Mucosa of stomach (tissue), 1 donor: Measurements from ENCODE around the gene AGPAT2.

Experiments
- H3K27me3 ChIP-seq: one replicate; pipeline ENCODE4 v1.7.0; 2013; ENCODE audit warnings: mild to moderate bottlenecking, low read length; ENCODE audit not compliant: control insufficient read depth, insufficient read depth
- H3K36me3 ChIP-seq: one replicate; pipeline ENCODE4 v1.7.0; 2013; ENCODE audit warnings: low read length; ENCODE audit not compliant: control insufficient read depth, insufficient read depth
- H3K4me1 ChIP-seq: one replicate; pipeline ENCODE4 v1.7.0; 2013; ENCODE audit warnings: mild to moderate bottlenecking, low read length; ENCODE audit not compliant: control insufficient read depth, insufficient read depth
- H3K4me3 ChIP-seq: one replicate; pipeline ENCODE4 v1.7.0; 2013; ENCODE audit warnings: low read length
- H3K9ac ChIP-seq: one replicate; pipeline ENCODE4 v1.7.0; 2013; ENCODE audit warnings: mild to moderate bottlenecking, low read length, moderate library complexity
- H3K9me3 ChIP-seq: one replicate; pipeline ENCODE4 v1.7.0; 2013; ENCODE audit warnings: mild to moderate bottlenecking, low read length, moderate library complexity; ENCODE audit not compliant: control insufficient read depth
- donor health status: Pancreatic carcinoma.

Gene AGPAT2

GRCh38 chr9:136689108-136689460 lies 1.8 kb upstream of the AGPAT2 start:
- Histone ChIP-seq H3K9me3 (no peaks in the 10 kb centered on the region), H3K4me1 (peaks cover 81% of the 10 kb centered on the region), H3K4me3 (no peak overlapping the region), H3K36me3 (no peaks in the 10 kb centered on the region), H3K9ac (no peak overlapping the region), H3K27me3 (no peaks in the 10 kb centered on the region)

DNA sequence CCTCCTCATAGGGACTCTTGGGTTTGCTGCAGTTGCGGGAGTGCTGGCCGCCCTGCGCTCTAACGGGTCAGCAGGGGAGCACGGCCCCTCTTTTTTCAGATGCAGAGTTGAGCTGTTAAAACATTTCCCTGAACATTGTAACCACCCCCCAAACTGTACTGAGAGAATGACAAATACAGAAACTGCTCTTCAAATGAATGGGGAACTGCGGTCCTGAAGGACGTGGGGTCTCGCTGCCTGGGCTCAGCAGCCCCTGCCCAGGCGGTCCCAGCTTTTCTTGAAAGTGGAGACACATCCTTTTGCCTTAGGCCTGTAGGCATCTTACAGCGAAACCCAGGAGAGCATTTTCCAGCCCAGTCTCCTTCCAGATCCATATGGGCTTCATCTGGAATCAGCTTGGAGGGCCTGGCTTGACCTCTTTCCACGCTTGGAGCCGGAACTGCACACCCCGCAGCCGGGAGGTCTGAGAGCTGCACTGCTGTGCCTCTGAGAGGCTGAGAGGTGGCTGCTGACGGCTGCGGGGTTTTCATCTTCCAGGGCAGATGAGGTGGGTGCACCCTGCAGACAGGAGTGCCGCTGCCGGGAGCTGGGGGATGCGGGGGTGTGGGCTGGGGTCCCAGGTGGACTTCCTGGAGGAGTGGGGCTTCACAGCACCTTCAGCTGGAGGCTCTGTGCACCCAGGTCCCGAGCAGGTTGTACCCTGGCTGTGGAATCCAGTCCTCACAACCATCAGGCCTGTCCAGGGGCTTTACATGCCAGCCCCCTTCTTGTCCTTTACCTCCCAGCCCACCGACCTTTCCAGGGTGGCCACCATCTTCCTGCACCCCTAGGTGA lies 1.2 kb upstream of the AGPAT2 start:
- Histone ChIP-seq H3K4me1 (peaks cover 76% of the 10 kb centered on the region), H3K9me3 (no peaks in the 10 kb centered on the region), H3K36me3 (no peaks in the 10 kb centered on the region), H3K9ac (no peak overlapping the region), H3K27me3 (no peaks in the 10 kb centered on the region), H3K4me3 (no peak overlapping the region)

DNA sequence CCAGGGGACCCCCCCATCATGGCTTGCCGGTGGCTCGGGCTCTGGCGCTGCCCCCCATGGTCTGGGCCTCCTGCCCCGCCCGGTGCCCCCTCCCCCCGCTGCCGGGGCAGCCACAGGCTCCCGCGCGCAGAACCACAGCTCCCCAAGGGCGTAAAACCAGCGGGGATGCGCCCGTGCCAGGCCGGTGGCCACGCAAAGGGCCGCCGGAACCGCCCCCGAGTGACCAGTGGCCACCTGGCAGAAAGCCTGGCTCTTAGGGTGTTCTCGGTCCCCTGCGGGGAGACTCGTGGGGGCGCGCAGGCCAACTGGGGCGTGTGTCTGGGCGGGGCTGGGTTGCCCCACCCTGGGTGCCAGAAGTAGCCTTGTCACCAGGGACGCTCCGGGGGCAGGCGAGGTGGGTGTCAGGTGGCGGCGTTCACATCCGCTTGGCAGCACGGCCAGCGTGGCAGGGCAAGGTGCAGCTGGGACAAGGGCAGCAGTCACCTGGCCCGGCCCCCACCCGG lies 515 bp upstream of the AGPAT2 start:
- Histone ChIP-seq H3K4me1 (peaks cover 69% of the 10 kb centered on the region), H3K36me3 (no peaks in the 10 kb centered on the region), H3K9ac (no peak overlapping the region), H3K9me3 (no peaks in the 10 kb centered on the region), H3K27me3 (no peaks in the 10 kb centered on the region), H3K4me3 (no peak overlapping the region)

- peak overlapping the region; percentile 86 for H3K9ac ChIP-seq
- peak overlapping the region; percentile 69 for H3K4me3 ChIP-seq
- no peaks in the 10 kb centered on the region for H3K9me3 ChIP-seq
- H3K27me3 ChIP-seq, result no peaks in the 10 kb centered on the region
- no peaks in the 10 kb centered on the region for H3K36me3 ChIP-seq
- H3K4me1 ChIP-seq, result peaks cover 56% of the 10 kb centered on the region
These were observed 793 bp downstream of the AGPAT2 start for GRCh38 chr9:136686534-136686793.

- Histone ChIP-seq H3K9me3 (no peaks in the 10 kb centered on the region), H3K4me3 (peak overlapping the region; percentile 69), H3K27me3 (no peaks in the 10 kb centered on the region), H3K9ac (peak overlapping the region; percentile 86), H3K36me3 (no peaks in the 10 kb centered on the region), H3K4me1 (peaks cover 51% of the 10 kb centered on the region)
These were observed 1.3 kb downstream of the AGPAT2 start for GRCh38 chr9:136685790-136686533.

DNA sequence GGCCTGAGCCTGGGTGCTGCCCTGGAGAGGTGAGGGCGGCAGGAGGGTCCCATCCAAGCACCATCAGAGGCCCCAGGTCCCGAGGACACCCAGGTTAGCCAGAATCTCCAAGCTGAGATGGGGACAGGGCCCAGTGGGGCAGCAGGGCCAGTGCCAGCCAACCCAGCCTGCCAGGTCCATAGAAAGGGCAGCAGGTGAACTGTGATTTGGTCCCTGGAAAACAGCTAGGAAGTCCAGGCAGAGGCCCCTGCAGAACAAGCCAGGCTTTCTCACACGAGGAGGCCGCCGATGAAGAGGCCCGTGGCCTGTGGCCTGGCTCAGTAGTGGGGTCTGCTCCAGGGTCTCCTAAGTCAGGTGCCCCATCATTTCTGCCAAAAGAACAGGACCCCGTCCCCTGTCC lies 2.0 kb downstream of the AGPAT2 start:
- H3K36me3 ChIP-seq, result no peaks in the 10 kb centered on the region
- H3K27me3 ChIP-seq, result no peaks in the 10 kb centered on the region
- no peaks in the 10 kb centered on the region for H3K9me3 ChIP-seq
- H3K4me3 ChIP-seq, result no peak overlapping the region
- H3K4me1 ChIP-seq, result peaks cover 43% of the 10 kb centered on the region
- peak overlapping the region; percentile 86 for H3K9ac ChIP-seq

- Histone ChIP-seq H3K4me1 (peaks cover 39% of the 10 kb centered on the region), H3K9ac (peak overlapping the region; percentile 86), H3K36me3 (no peaks in the 10 kb centered on the region), H3K27me3 (no peaks in the 10 kb centered on the region), H3K4me3 (no peak overlapping the region), H3K9me3 (no peaks in the 10 kb centered on the region)
These were observed 2.5 kb downstream of the AGPAT2 start for GRCh38 chr9:136684799-136685198.

DNA sequence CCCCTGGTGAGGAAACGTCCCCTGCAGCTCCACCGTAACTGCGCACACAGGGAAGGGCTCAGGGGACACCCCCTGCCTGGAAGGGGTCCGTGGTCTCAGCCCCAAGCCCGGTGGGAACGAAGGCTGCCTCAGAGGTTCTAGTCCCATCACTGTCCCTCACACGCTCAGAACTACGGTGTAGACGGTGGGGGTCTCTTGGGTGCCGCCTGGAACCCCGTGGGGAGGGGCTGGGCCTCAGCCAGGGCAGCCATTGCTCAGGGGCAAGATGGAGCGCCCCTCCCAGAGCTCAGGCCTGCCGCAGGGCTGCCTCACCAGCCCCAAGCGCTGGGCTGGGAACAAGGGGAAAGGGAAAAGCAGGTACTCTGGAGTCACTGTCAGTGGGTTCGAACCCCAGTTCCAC lies 2.9 kb downstream of the AGPAT2 start:
- H3K4me1 ChIP-seq, result peaks cover 37% of the 10 kb centered on the region
- no peaks in the 10 kb centered on the region for H3K27me3 ChIP-seq
- H3K9me3 ChIP-seq, result no peaks in the 10 kb centered on the region
- H3K4me3 ChIP-seq, result no peak overlapping the region
- no peaks in the 10 kb centered on the region for H3K36me3 ChIP-seq
- no peak overlapping the region for H3K9ac ChIP-seq

- Histone ChIP-seq H3K9ac (no peak overlapping the region), H3K9me3 (no peaks in the 10 kb centered on the region), H3K36me3 (no peaks in the 10 kb centered on the region), H3K27me3 (no peaks in the 10 kb centered on the region), H3K4me1 (peaks cover 31% of the 10 kb centered on the region), H3K4me3 (no peak overlapping the region)
These were observed 3.5 kb downstream of the AGPAT2 start for GRCh38 chr9:136683755-136684154.

DNA sequence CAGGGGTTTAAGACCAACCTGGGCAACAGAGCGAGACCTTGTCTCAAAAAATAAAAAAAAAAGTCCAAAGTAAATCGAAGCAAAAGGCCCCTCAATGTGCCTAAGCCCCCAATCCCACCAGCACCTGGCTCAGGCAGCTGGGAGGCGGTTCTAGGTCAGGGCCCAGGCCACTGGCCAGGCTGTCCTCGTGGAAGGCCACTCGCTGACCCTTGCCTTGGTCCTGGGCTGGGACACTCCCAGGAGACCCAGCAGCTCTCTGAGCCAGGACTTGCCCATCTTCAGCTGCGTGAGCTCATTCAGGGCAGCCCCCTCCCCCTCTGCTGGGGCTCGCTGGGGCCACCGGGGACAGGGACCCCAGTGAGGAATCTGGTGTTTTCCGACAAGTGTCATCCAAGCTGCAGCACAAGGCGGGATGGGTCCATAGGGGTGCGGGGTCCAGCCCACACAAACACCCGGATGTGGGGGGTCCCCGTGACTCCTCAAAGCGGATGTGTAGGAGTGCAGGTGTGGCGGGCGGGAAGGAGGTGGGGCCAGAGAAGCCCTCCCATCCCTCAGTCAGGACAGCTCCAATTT lies 4.0 kb downstream of the AGPAT2 start:
- Histone ChIP-seq H3K9ac (no peak overlapping the region), H3K9me3 (no peaks in the 10 kb centered on the region), H3K36me3 (no peaks in the 10 kb centered on the region), H3K27me3 (no peaks in the 10 kb centered on the region), H3K4me1 (peaks cover 26% of the 10 kb centered on the region), H3K4me3 (no peak overlapping the region)

DNA sequence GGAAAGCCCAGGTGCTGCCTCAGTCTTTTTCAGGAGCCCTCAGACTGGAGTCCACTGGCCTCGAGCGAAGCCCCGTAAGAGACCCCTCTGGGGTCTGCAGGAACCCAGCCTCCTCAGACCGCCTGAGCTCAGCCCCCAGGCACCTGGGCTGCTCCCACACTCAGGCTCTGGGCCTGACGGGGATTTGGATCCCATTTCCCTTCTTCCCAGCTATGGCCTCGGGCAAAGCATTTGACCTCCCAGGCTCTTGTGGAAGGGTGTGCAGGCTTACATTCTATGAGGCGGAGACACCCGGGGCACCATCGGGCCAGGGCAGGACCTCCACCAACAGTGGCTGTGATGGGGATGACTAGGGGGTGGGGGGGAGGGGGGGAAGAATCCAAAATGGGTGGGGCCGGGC lies 4.5 kb downstream of the AGPAT2 start:
- H3K4me1 ChIP-seq, result peaks cover 21% of the 10 kb centered on the region
- no peak overlapping the region for H3K9ac ChIP-seq
- H3K36me3 ChIP-seq, result no peaks in the 10 kb centered on the region

DNA sequence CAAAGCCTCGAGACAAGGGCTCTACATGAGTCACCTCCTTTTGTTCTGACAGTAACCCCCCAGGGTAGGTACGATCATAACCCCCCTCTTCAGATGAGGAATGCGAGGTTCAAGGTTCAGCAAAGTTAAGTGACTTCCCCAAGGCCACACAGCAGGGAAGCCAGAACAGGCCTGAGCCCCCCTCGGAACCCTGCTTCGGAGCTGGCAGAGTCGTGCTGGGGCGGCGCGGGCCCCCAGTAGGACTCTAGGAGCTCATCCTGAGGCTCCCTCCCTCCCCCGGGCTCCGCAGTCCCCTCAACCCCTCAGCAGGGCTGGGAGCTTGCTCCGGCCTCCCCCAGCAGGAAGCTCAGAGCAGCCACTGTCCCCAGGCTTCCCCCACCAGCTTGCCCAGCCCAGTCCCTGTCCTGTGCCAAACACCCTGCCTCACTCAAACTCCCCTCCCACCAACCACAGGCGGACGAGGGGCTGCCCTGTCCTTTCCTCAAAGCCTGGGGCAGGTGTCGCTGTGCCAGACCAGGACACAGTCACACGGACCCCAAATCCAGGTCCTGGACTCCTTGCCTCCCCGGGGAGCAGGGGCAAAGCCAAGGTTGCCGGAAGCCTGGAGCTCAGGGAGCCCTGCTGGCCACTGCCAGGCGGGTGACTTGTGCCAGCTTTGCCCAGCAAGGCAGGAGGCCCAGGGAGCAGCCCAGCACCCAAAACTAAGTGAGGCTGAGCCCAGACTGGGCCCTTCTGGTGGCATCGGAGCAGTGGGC lies 5.1 kb downstream of the AGPAT2 start:
- no peaks in the 10 kb centered on the region for H3K36me3 ChIP-seq
- peaks cover 19% of the 10 kb centered on the region for H3K4me1 ChIP-seq
- no peak overlapping the region for H3K4me3 ChIP-seq

More for the DNA sequence above, 4.5 kb downstream of the AGPAT2 start:
- Histone ChIP-seq H3K4me3 (no peak overlapping the region), H3K9me3 (no peaks in the 10 kb centered on the region), H3K27me3 (no peaks in the 10 kb centered on the region)

More for the DNA sequence above, 5.1 kb downstream of the AGPAT2 start:
- H3K27me3 ChIP-seq, result no peaks in the 10 kb centered on the region
- no peak overlapping the region for H3K9ac ChIP-seq
- H3K9me3 ChIP-seq, result no peaks in the 10 kb centered on the region
